Measurements from ENCODE around the gene EXOC6B.

DNA sequence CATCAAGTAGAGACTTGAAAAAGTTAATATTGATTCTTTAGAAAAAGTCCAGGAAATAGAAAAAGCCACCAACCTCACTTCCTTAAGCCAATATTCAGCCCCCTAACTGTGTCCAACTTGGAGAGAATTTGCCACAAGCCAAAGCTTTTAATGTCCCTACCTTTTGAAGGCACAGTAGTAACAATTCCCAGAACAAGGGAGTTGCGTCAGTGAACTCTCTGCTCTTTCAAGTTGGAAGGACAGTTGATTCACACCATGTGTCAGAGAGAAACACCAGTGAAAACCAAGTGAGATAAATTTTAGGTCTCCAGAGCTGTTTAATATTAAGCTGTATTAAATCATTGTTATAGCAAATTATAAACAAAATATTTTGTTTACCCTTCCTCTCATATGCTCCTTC, 66.1 kb downstream of the EXOC6B start:
- TF ChIP-seq, protein P1, sequence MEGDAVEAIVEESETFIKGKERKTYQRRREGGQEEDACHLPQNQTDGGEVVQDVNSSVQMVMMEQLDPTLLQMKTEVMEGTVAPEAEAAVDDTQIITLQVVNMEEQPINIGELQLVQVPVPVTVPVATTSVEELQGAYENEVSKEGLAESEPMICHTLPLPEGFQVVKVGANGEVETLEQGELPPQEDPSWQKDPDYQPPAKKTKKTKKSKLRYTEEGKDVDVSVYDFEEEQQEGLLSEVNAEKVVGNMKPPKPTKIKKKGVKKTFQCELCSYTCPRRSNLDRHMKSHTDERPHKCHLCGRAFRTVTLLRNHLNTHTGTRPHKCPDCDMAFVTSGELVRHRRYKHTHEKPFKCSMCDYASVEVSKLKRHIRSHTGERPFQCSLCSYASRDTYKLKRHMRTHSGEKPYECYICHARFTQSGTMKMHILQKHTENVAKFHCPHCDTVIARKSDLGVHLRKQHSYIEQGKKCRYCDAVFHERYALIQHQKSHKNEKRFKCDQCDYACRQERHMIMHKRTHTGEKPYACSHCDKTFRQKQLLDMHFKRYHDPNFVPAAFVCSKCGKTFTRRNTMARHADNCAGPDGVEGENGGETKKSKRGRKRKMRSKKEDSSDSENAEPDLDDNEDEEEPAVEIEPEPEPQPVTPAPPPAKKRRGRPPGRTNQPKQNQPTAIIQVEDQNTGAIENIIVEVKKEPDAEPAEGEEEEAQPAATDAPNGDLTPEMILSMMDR (IDR thresholded peaks at IDR 0.05; ENCODE audit: low read depth, low read length): no peak
- no peak for TF ChIP-seq EZH2phosphoT487 (IDR thresholded peaks at IDR 0.05; ENCODE audit: low read depth)
